ENCODE results near the gene SH3BP2. TPM values are rescaled to one million over a fixed set of nuclear protein-coding genes. Genes with fewer than 3 reads are reported as not detected.

Gene SH3BP2
- total RNA-seq, 1 donor from 2014 or later = 64.3 TPM

DNA sequence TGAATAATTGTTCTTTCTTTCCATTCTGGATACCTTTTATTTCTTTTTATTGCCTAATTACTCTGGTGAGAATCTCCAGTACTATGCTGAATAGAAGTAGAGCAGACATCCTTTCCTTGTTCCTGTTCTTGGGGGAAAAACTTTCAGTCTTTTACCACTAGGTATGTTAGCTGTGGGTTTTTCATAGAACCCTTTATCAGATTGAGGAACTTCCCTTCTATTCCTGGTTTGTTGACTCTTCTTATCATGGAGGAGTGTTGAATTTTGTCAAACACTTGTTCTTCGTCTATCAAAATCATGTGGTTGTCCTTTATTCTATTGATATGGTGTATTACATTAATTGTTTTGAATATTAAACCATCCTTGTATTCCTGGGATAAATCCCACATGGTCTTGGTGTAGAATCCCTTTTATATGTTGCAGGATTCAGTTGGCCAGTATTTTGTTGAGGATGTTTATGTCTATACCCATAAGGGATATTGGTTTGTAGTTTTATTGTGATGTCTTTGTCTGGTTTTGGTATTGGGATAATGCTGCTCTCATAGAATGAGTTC lies 23.6 kb downstream of the SH3BP2 start:
- peaks cover 39% of the 10 kb centered on the region for H3K36me3 Mint-ChIP-seq (ENCODE audit: low read depth)
- H3K27me3 Mint-ChIP-seq (ENCODE audit: low read depth) = no peaks in the 10 kb centered on the region
- peak overlapping the region; percentile 64 for H3K4me3 Mint-ChIP-seq (ENCODE audit: low read depth)
- peak overlapping the region; percentile 10 for H3K27ac Mint-ChIP-seq
- H3K4me1 Mint-ChIP-seq (ENCODE audit: low read depth) = peaks cover 47% of the 10 kb centered on the region
- intact Hi-C loops (cut with micrococcal nuclease) = no loop called here
- H3K9me3 Mint-ChIP-seq = no peaks in the 10 kb centered on the region
- no peak for DNase-seq (ENCODE audit: low spot score)

DNA sequence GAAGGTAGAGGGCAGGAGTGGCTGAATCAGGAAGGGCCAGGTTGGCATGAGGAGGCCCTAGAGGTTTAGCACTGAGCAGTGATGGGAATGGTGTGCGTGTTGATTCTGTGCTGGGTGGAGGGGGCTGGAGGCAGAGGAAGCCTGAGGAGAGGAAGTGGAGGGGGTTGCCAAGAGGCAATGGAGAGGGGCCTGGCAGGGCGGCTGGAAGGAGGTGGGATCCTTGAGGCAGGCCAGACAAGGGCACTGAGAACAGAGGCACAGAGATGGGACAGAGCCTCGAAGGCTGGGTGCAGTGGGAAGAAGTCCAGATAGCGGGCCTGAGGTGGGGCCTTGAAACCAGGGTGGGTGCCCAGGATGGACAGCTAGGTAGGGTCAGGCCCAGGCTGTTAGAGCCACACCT lies 24.3 kb downstream of the SH3BP2 start:
- H3K9me3 Mint-ChIP-seq = no peaks in the 10 kb centered on the region
- H3K36me3 Mint-ChIP-seq (ENCODE audit: low read depth) = peaks cover 34% of the 10 kb centered on the region
- intact Hi-C loops (cut with micrococcal nuclease) = no loop called here
- DNase-seq (ENCODE audit: low spot score) = no peak
- H3K27ac Mint-ChIP-seq = peak overlapping the region; percentile 10
- peaks cover 40% of the 10 kb centered on the region for H3K4me1 Mint-ChIP-seq (ENCODE audit: low read depth)
- H3K4me3 Mint-ChIP-seq (ENCODE audit: low read depth) = peak overlapping the region; percentile 64
- H3K27me3 Mint-ChIP-seq (ENCODE audit: low read depth) = no peaks in the 10 kb centered on the region

DNA sequence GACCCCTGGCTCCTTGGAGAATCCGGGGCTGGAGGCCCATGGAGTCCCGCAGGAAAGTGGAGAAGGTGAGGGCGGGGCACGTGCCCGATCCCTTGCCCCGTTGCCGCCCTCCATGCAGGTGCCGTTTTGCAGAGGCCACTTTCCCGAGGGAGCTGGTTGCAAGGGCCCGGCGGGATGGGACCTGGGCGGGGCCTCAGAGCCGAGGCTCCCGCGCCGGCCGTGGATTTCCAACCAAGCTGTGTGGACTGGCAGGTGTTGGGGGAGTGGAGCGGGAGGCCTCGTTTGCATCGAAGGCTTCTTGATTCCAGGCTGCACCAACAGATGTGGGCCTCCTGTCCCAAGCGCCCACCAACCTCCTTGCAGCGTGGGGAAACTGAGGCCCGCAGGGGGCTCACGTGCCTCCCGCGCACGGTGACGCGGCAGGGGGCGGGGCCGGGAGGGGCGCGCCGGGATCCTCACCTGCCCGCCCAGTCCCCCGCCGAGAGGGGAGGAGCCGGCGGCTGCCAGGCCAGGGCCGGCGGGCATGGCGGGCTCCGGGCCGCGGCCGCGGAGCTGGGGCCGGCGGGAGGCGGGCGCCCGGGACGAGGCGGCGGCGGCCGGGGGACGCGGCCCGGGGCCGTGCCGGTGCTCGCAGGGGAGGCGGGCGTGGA lies 24.9 kb downstream of the SH3BP2 start:
- H3K36me3 Mint-ChIP-seq (ENCODE audit: low read depth) = peaks cover 34% of the 10 kb centered on the region
- H3K27me3 Mint-ChIP-seq (ENCODE audit: low read depth) = no peaks in the 10 kb centered on the region
- no peak for DNase-seq (ENCODE audit: low spot score)
- H3K9me3 Mint-ChIP-seq = no peaks in the 10 kb centered on the region
- intact Hi-C loops (cut with micrococcal nuclease) = no loop called here
- H3K4me3 Mint-ChIP-seq (ENCODE audit: low read depth) = peak overlapping the region; percentile 64
- H3K27ac Mint-ChIP-seq = no peak overlapping the region
- peaks cover 40% of the 10 kb centered on the region for H3K4me1 Mint-ChIP-seq (ENCODE audit: low read depth)

DNA sequence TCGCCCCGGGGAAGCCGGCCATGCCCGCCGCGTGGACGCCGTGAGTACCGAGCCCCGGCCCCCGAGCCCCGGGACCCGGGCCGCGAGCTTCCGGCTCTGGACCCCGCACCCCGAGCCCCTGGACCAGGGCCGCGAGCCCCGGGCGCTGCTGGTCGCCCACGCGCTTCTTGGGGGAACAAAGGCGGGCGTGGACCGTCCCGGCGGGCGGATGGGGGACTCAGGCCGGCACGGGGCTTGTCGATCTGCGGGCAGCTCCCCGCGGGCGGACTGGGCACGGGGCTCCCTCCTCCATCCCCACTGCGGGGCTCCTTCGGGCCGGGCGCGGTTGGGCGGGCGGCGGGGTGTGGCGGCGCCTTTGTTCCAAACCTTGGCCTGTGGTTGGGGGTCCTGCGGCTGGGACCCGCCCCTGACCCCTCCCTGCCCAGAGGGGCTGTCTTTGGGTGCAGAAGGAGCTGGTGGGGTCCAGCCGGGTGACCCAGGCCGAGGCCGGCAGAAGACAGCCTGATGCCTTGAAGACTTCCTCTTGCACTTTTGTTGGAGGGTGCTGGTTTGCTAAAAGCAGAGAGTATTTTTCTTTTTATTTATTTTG lies 25.6 kb downstream of the SH3BP2 start:
- no peaks in the 10 kb centered on the region for H3K9me3 Mint-ChIP-seq
- H3K27ac Mint-ChIP-seq = no peak overlapping the region
- intact Hi-C loops (cut with micrococcal nuclease) = no loop called here
- no peaks in the 10 kb centered on the region for H3K27me3 Mint-ChIP-seq (ENCODE audit: low read depth)
- no peak overlapping the region for H3K4me3 Mint-ChIP-seq (ENCODE audit: low read depth)
- DNase-seq (ENCODE audit: low spot score) = no peak
- H3K36me3 Mint-ChIP-seq (ENCODE audit: low read depth) = peaks cover 33% of the 10 kb centered on the region
- H3K4me1 Mint-ChIP-seq (ENCODE audit: low read depth) = peaks cover 35% of the 10 kb centered on the region

DNA sequence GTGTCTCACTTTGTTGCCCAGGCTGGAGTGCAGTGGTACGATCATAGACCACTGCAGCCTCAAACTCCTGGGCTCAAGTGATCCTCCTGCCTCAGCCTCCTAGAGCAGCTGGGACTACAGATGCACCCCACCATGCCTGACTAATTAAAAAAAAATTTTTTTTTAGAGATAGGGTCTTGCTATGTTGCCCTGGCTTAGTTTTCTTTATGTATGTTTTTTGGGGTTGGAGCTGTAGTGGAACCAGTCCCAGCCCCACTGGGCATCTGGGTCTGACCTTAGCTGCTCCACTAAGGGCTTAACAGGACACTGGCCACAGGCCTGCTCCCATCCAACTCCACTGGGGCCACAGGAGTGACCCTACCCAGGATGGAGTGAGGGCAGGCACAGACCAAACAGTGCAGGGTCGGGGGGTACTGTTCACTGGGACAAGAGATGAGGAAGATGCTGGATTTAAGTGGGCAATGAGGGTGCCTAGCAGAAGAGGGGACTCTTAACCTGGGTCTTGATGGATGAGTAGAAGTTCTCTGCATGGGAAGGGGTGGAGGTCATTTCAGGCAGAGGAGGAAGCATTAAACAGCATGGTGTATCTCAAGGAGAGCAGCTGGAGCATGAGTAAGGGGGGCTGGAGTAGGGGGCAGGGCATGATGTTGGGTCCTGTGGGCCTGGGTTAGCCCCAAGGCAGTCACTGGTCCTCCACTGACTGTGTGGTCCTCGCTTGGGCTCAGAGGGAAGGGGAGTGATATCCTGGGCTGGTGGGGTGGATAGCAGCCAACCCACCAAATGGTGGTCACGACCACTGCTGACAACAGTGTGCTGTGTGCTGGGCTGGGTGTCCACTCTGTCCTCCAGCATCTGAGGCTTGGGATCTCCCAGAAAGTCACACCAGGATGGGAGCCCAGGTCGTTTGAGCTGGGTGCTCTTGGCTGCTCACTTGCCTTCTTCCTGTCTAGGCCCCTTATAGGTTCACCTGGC lies 26.6 kb downstream of the SH3BP2 start:
- no peaks in the 10 kb centered on the region for H3K27me3 Mint-ChIP-seq (ENCODE audit: low read depth)
- H3K4me3 Mint-ChIP-seq (ENCODE audit: low read depth) = peak overlapping the region; percentile 65
- H3K27ac Mint-ChIP-seq = peak overlapping the region; percentile 59
- H3K9me3 Mint-ChIP-seq = no peaks in the 10 kb centered on the region
- intact Hi-C loops (cut with micrococcal nuclease) = no loop called here
- DNase-seq (ENCODE audit: low spot score) = no peak
- peaks cover 26% of the 10 kb centered on the region for H3K4me1 Mint-ChIP-seq (ENCODE audit: low read depth)
- H3K36me3 Mint-ChIP-seq (ENCODE audit: low read depth) = peaks cover 33% of the 10 kb centered on the region

DNA sequence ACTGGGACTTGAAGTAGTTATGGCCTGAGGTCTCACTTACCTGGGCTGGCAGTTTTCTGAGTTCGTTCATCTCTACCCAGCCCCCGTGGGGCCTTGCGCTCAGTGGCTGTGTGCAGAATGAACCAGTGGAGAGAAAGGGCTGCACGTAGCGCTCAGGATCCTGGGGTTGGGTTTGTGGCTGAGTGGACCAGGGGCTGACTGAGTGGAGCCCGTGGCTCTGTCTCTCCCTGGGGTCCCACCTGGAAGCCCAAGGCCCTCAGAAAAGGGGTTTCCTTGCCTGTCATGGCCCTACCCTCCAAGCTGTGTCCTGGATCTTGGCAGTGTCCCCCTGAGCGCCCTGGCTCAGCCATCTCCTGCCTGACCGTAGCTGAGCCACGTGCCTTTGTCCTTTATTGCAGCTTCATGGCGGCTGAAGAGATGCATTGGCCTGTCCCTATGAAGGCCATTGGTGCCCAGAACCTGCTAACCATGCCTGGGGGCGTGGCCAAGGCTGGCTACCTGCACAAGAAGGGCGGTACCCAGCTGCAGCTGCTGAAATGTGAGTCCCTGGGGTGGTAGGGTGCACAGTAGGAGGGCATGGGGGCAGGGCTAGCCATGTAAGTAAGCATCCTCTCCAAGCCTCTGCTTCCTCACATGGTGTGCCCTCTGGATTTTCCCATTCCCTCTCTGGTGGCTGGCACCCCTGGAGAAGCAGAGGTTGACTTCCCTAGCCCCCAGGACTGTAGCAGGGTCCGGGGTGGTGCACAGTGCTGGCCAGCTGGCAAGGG lies 27.5 kb downstream of the SH3BP2 start:
- intact Hi-C loops (cut with micrococcal nuclease) = no loop called here
- Mint-ChIP-seq H3K27me3 (ENCODE audit: low read depth) (no peaks in the 10 kb centered on the region), H3K4me1 (ENCODE audit: low read depth) (peaks cover 24% of the 10 kb centered on the region), H3K4me3 (ENCODE audit: low read depth) (no peak overlapping the region), H3K36me3 (ENCODE audit: low read depth) (peaks cover 42% of the 10 kb centered on the region), H3K27ac (no peak overlapping the region), H3K9me3 (no peaks in the 10 kb centered on the region)
- DNase-seq (ENCODE audit: low spot score) = no peak

DNA sequence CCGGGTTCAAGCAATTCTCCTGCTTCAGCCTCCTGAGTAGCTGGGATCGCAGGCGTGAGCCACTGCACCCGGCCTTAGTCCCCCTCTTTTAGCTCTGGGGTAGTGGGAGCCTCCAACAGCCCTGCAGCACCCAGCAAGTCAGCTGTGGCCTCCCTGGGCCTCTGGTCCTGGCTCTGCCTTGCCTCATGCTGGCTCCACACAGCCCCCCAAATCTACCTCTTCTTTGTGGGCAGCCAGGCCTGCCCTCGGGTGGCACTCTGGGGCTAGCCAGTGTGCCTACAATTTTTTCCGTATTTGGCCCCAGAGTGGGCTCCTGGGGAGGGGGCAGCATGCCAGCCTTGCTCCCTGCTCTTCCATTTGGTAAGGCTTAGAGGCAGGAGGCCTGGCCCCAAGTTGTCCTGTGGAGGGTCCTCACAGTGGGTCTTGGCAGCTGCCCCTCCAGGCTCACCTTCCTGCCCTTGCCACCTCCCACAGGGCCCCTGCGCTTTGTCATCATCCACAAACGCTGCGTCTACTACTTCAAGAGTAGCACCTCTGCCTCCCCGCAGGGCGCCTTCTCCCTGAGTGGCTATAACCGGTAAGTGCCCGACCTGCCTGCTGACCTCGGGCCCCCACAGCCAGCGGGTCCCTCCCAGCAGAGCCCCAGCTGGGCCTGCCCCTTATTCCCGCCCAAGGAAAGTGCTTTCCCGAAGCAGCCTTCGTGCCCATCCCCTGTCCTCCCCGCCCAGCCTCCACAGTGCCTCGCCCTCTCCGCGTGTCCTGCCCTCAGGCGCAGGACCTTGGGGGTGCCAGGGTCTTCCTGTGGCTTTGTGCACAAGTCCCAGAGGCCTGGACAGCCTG lies 29.8 kb downstream of the SH3BP2 start:
- no peak overlapping the region for H3K27ac Mint-ChIP-seq
- H3K4me1 Mint-ChIP-seq (ENCODE audit: low read depth) = peaks cover 7% of the 10 kb centered on the region
- intact Hi-C loops (cut with micrococcal nuclease) = no loop called here
- no peaks in the 10 kb centered on the region for H3K9me3 Mint-ChIP-seq
- DNase-seq (ENCODE audit: low spot score) = no peak
- H3K4me3 Mint-ChIP-seq (ENCODE audit: low read depth) = no peak overlapping the region
- H3K27me3 Mint-ChIP-seq (ENCODE audit: low read depth) = no peaks in the 10 kb centered on the region
- H3K36me3 Mint-ChIP-seq (ENCODE audit: low read depth) = peaks cover 52% of the 10 kb centered on the region

DNA sequence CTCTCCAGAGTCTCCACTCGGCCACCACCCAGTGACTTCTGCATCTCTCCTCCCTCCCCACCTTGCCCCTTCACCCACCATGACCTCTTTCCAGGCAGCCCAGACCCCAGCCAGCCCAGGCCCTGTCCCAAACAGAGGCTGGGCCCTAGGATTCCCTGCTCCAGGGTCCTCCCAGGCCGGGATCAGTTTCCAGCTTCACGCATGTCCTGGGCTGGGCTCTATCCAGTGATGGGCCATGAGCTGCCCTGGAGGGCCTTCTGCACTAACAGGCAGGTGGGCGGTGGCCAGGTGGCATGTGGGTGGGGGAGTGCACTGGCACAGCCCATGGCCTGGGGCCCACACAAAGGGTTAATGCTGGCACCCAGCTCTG lies 30.4 kb downstream of the SH3BP2 start:
- Mint-ChIP-seq H3K27ac (no peak overlapping the region), H3K4me1 (ENCODE audit: low read depth) (peaks cover 7% of the 10 kb centered on the region), H3K36me3 (ENCODE audit: low read depth) (peaks cover 57% of the 10 kb centered on the region), H3K9me3 (no peaks in the 10 kb centered on the region), H3K4me3 (ENCODE audit: low read depth) (no peak overlapping the region), H3K27me3 (ENCODE audit: low read depth) (no peaks in the 10 kb centered on the region)
- no peak for DNase-seq (ENCODE audit: low spot score)
- intact Hi-C loops (cut with micrococcal nuclease) = no loop called here

DNA sequence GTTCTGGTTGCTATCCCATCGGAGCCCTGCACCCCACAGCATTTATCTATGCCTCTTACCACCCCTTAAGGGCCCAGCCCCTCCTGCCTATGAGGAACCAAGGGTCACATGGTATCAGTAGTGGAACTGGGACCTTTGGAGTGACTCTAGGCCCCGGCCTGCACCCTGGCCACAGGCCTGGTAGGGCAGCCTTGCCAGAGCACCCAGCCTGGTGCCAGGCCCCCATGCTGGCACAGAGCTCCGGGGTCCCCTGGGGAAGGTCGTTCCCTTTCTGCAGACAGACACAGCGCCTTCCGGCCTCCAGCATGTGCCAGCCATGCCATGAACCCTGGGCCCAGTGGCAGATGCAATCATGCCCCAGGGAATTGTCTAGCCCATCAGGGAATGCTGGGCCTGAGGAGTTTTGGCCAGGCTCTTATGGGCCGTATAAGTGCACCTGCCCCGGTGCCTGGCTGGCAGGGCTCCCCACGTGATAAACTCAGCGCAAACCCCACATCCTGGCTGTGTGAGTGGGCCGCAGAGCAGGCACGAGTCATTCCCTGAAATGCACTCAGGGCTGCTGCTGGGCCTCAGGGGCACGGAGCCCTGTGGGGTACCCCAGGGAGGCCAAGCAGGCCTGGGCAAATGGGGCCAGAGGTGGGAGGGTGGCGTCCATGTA lies 30.9 kb downstream of the SH3BP2 start:
- no peaks in the 10 kb centered on the region for H3K9me3 Mint-ChIP-seq
- DNase-seq (ENCODE audit: low spot score) = no peak
- peaks cover 63% of the 10 kb centered on the region for H3K36me3 Mint-ChIP-seq (ENCODE audit: low read depth)
- no peak overlapping the region for H3K27ac Mint-ChIP-seq
- peaks cover 7% of the 10 kb centered on the region for H3K4me1 Mint-ChIP-seq (ENCODE audit: low read depth)
- H3K4me3 Mint-ChIP-seq (ENCODE audit: low read depth) = no peak overlapping the region
- intact Hi-C loops (cut with micrococcal nuclease) = no loop called here
- no peaks in the 10 kb centered on the region for H3K27me3 Mint-ChIP-seq (ENCODE audit: low read depth)

DNA sequence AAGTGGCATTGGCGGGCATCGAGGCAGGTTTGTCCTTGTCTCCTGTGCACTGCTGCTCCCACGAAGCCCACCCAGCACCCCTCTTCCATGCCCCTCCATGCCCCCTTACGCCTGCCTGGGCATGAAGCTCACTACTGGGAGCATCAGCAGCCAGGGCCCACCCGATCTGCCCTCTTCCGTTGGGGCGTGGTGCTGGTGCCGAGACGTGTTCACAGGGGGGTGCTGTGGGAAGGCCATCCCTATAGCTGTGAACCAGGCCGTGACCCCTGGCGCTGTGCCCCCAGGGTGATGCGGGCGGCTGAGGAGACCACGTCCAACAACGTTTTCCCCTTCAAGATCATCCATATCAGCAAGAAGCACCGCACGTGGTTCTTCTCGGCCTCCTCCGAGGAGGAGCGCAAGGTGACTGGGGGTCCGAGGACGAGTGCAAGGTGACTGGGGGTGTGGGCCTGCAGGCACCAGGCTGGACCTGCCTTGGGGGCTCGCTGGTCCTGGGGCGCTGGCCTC lies 31.5 kb downstream of the SH3BP2 start:
- DNase-seq (ENCODE audit: low spot score) = no peak
- intact Hi-C loops (cut with micrococcal nuclease) = no loop called here
- Mint-ChIP-seq H3K27ac (no peak overlapping the region), H3K36me3 (ENCODE audit: low read depth) (peaks cover 65% of the 10 kb centered on the region), H3K4me1 (ENCODE audit: low read depth) (peaks cover 6% of the 10 kb centered on the region), H3K27me3 (ENCODE audit: low read depth) (no peaks in the 10 kb centered on the region), H3K9me3 (no peaks in the 10 kb centered on the region), H3K4me3 (ENCODE audit: low read depth) (no peak overlapping the region)

DNA sequence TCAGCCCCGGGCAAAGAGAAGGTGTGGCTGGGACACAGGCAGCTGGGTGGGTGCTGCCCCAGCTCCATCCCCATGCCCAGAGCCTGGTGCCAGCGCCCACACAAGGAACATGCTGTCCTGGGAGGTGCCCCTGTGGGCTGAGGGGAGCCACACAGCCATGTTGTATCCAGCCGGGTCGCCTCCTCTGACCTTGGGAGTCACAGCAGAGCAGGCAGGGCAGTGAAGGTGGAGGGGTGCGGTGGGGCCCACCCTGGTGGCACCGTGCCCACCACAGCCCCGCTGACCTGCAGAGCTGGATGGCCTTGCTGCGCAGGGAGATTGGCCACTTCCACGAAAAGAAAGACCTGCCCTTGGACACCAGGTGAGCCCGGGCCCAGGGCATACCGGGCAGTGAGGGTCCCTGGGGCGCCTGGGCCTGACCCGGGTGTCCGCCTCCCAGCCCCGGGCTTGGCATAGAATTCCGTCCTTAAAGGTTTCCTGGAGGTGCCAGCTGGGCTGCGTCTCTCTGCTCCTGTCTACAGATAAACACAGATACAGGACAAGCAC lies 32.0 kb downstream of the SH3BP2 start:
- H3K36me3 Mint-ChIP-seq (ENCODE audit: low read depth) = peaks cover 64% of the 10 kb centered on the region
- DNase-seq (ENCODE audit: low spot score) = no peak
- H3K27ac Mint-ChIP-seq = no peak overlapping the region
- no peak overlapping the region for H3K4me3 Mint-ChIP-seq (ENCODE audit: low read depth)
- intact Hi-C loops (cut with micrococcal nuclease) = no loop called here
- no peaks in the 10 kb centered on the region for H3K27me3 Mint-ChIP-seq (ENCODE audit: low read depth)
- no peaks in the 10 kb centered on the region for H3K9me3 Mint-ChIP-seq
- peaks cover 2% of the 10 kb centered on the region for H3K4me1 Mint-ChIP-seq (ENCODE audit: low read depth)

All from activated T-helper 2 cell treated with anti-CD3 and anti-CD28 coated beads, Interferon-gamma antibody, Interleukin-2, Interleukin-4, amounts not matched to agents 10 μg/mL and 5 μg/mL and 100 μg/mL, durations not matched to agents 14 hours and 24 hours and 36 hours (primary cell).